ENCODE measurements around the gene EPOP. TPM values are rescaled to one million over a fixed set of nuclear protein-coding genes. Genes with fewer than 3 reads are reported as not detected.

EPOP gene
- total and polyA plus RNA-seq, 2 donors (not counting 3 experiments of a cell fraction or from before 2014, with no cell fraction given) = 0.43 to 2.9 TPM

DNA sequence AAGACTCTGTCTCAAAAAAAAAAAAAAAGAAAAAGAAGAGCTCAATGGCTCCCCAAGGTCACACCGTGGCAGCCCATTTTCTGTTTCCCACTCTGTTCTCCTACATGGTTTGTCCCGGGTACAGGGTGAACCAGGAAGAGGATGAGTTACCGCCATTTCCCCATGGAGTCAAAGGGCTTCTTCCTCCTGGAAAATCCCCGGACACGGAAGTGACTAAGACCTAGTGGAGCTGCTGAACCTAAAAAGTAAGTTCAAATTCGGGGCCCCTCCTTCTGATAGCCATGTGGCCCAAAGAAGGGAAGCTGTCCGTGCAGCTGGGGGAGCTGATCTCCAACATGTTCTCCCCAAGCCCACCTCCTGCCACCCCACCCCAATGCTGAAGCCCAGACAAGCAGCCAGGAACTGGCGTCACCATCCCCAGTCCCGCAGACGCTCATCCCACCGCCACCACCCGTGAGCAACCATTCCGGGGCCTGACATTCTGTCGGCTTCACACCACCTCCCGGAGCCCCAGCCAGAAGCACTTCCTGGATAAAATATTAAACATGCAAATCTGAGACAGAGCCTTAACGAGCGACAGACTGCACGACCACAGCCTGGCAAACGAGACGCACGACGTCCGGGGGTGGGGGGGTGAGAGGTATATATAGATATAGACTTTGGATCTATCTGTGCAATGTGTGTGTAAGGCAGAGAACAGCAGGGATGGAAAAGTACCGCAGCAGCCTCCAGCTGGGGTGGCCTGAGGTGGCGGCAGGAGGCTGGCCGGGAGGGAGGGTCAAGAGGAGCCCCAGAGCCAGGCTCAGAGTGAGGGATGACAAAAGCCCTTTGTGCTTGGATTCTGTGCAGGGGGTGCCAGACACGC lies 17.6 kb downstream of the EPOP start:
- POLR2A ChIA-PET = no interaction called here
- H3K4me1 ChIP-seq (ENCODE audit: control insufficient read depth, extremely low read depth, insufficient read depth, low read length) = no peaks in the 10 kb centered on the region
- peaks cover 7 to 10% of the 10 kb centered on the region in 2 experiments for H3K27me3 ChIP-seq (ENCODE audit: control insufficient read depth in 2 of 2, insufficient read depth in 2 of 2, low read length in 2 of 2)
- no peak overlapping the region for H3K9ac ChIP-seq (replicated peaks; ENCODE audit: extremely low read depth, insufficient read depth, low read length)
- no peaks in the 10 kb centered on the region for H4K20me1 ChIP-seq (replicated peaks; ENCODE audit: control insufficient read depth, extremely low read depth, insufficient read depth, low read length)
- no TSS peak for BruUV-seq (replicated peaks)
- dilution Hi-C loops (cut with MboI; ENCODE audit: extremely low pct_ligation_motif_present, low sequenced_read_pairs) (no loop called here), intact Hi-C loops (cut with micrococcal nuclease) (no loop called here)
- H3K9me1 ChIP-seq (replicated peaks; ENCODE audit: control insufficient read depth, extremely low read depth, insufficient read depth, low read length) = no peaks in the 10 kb centered on the region
- no peaks in the 10 kb centered on the region for H3K36me3 ChIP-seq (ENCODE audit: control insufficient read depth in 2 of 2, extremely low read depth in 1 of 2, insufficient read depth in 2 of 2, low read length in 2 of 2)
- H3K27ac ChIP-seq (ENCODE audit: insufficient read depth, low read depth, low read length) = no peak overlapping the region
- no peaks in the 10 kb centered on the region for H3K9me3 ChIP-seq (replicated peaks; ENCODE audit: control insufficient read depth, insufficient read depth, low read length)
- peak overlapping the region; percentile 13 for H2AFZ ChIP-seq (ENCODE audit: low read depth, low read length)
- FAIRE-seq (no peak), DNase-seq (ENCODE audit: low read depth, low spot score) (no peak)
- TF ChIP-seq POLR2A (IDR thresholded peaks at IDR 0.05; ENCODE audit: low read depth, low read length) (no peak), MYC (IDR thresholded peaks at IDR 0.05; ENCODE audit: low read depth, low read length) (no peak), JUN (IDR thresholded peaks at IDR 0.05; ENCODE audit: borderline replicate concordance, insufficient read depth, insufficient read length, low read depth) (no peak), POLR2AphosphoS5 (IDR thresholded peaks at IDR 0.05; ENCODE audit: insufficient read depth, low read depth, low read length) (no peak), FOS (IDR thresholded peaks at IDR 0.05; ENCODE audit: borderline replicate concordance, insufficient read depth, low read length) (no peak), GATA2 (IDR thresholded peaks at IDR 0.05; ENCODE audit: insufficient read depth, insufficient read length, low read depth, low read length) (no peak)
- TF ChIP-seq, protein P1, sequence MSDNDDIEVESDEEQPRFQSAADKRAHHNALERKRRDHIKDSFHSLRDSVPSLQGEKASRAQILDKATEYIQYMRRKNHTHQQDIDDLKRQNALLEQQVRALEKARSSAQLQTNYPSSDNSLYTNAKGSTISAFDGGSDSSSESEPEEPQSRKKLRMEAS (IDR thresholded peaks at IDR 0.05; ENCODE audit: insufficient read depth, insufficient read length) = no peak
- CTCF ChIA-PET = interaction anchor here (0.9 to 3.2 kb wide), 6 partner anchors 9 to 308 kb away, joined by 3 to 13 read pairs (median 3); no protein-coding TSS in a partner anchor
- H3K79me2 ChIP-seq (ENCODE audit: control insufficient read depth, insufficient read depth, low read length) = no peaks in the 10 kb centered on the region
- no peak overlapping the region for H3K4me3 ChIP-seq (replicated peaks in 1 of 3; ENCODE audit: insufficient read depth in 1 of 3, low read depth in 1 of 3, low read length in 3 of 3)
- no peak overlapping the region for H3K4me2 ChIP-seq (ENCODE audit: insufficient read depth, low read length)

Measured in endothelial cell of umbilical vein (primary cell).